Loucy (cell line): Measurements from ENCODE around the gene ADARB1.
A peak's percentile ranks its signal among the peaks of the same experiment; 100 is the strongest.

ENCODE experiments used
- H2AFZ ChIP-seq: fragments of 200-600 bp; sonication (generic); 2 replicates; pipeline ENCODE4 v1.6.0; 2016; ENCODE audit warnings: antibody characterized with exemption, mild to moderate bottlenecking, low read length, moderate library complexity
- H3F3A ChIP-seq: fragments of 200-600 bp; 2 replicates; pipeline ENCODE4 v1.6.0; 2016; ENCODE audit warnings: antibody characterized with exemption, low read depth, mild to moderate bottlenecking
- H3K27me3 ChIP-seq: fragments of 200-600 bp; sonication (generic); 2 replicates; pipeline ENCODE4 v1.6.1; 2014; ENCODE audit warnings: low read length, mild to moderate bottlenecking; ENCODE audit not compliant: insufficient read depth, poor library complexity, severe bottlenecking
- H3K36me3 ChIP-seq: fragments of 200-600 bp; sonication (generic); 2 replicates; pipeline ENCODE4 v1.6.1; 2016; ENCODE audit warnings: low read length; ENCODE audit not compliant: insufficient read depth
- H3K4me1 ChIP-seq: fragments of 200-600 bp; sonication (generic); 2 replicates; pipeline ENCODE4 v1.5.1; 2014; ENCODE audit warnings: low read length, mild to moderate bottlenecking; ENCODE audit not compliant: insufficient read depth, poor library complexity, severe bottlenecking
- H3K4me2 ChIP-seq: fragments of 200-600 bp; sonication (generic); 2 replicates; pipeline ENCODE4 v1.6.0; 2014; ENCODE audit warnings: antibody characterized with exemption, low read length, low read depth, mild to moderate bottlenecking; ENCODE audit not compliant: poor library complexity, severe bottlenecking
- H3K4me3 ChIP-seq: fragments of 200-600 bp; sonication (generic); 2 replicates; pipeline ENCODE4 v1.5.1; 2014; ENCODE audit warnings: low read length, mild to moderate bottlenecking, mixed read lengths; ENCODE audit not compliant: poor library complexity, severe bottlenecking
- H3K79me2 ChIP-seq: fragments of 200-600 bp; sonication (generic); 2 replicates; pipeline ENCODE4 v1.6.1; 2014; ENCODE audit warnings: low read length; ENCODE audit not compliant: insufficient read depth
- H3K9ac ChIP-seq: fragments of 200-600 bp; sonication (generic); 2 replicates; pipeline ENCODE4 v1.6.0; 2014; ENCODE audit warnings: mild to moderate bottlenecking, low read depth, low read length, moderate library complexity; ENCODE audit not compliant: poor library complexity, severe bottlenecking
- H3K9me2 ChIP-seq: fragments of 200-600 bp; sonication (generic); replicated peaks from 2 replicates; pipeline ENCODE4 v1.6.1; 2016; ENCODE audit warnings: low read depth, low read length, mixed read lengths
- H3K9me3 ChIP-seq: fragments of 200-600 bp; sonication (generic); 2 replicates; pipeline ENCODE4 v1.6.1; 2014; ENCODE audit warnings: mild to moderate bottlenecking, antibody characterized with exemption, low read length, low read depth; ENCODE audit not compliant: insufficient read depth
- H4K20me1 ChIP-seq: fragments of 200-600 bp; sonication (generic); 2 replicates; pipeline ENCODE4 v1.6.0; 2014; ENCODE audit warnings: antibody characterized with exemption, low read length, mild to moderate bottlenecking; ENCODE audit not compliant: insufficient read depth, poor library complexity, severe bottlenecking
- CTCF ChIP-seq: fragments of 200-600 bp; sonication (generic); conservative IDR thresholded peaks from 2 replicates; pipeline ENCODE4 v1.5.1; 2014; ENCODE audit warnings: mild to moderate bottlenecking, antibody characterized with exemption, low read length
- EZH2phosphoT487 ChIP-seq: fragments of 200-600 bp; IDR thresholded peaks from 2 replicates; pipeline ENCODE4 v1.6.1; 2018; ENCODE audit warnings: antibody characterized with exemption, mild to moderate bottlenecking, moderate library complexity, borderline replicate concordance

Gene ADARB1

GRCh38 chr21:45151445-45152160 is 77.2 kb downstream of the ADARB1 start:
- Histone ChIP-seq H3K9me3 (no peaks in the 10 kb centered on the region), H2AFZ (no peak overlapping the region), H3F3A (no peaks in the 10 kb centered on the region; the same call in 1 of the 2 replicates), H3K36me3 (no peaks in the 10 kb centered on the region), H4K20me1 (peaks cover 20% of the 10 kb centered on the region), H3K4me3 (peak overlapping the region; percentile 34), H3K4me1 (peaks cover 45% of the 10 kb centered on the region), H3K27me3 (no peaks in the 10 kb centered on the region), H3K9me2 (no peaks in the 10 kb centered on the region), H3K4me2 (peak overlapping the region; percentile 75), H3K79me2 (no peaks in the 10 kb centered on the region), H3K9ac (peak overlapping the region; percentile 49)
- no peak for TF ChIP-seq EZH2phosphoT487
- TF ChIP-seq CTCF = no peak

GRCh38 chr21:45152265-45152746 is 77.9 kb downstream of the ADARB1 start:
- Histone ChIP-seq H3K9me2 (no peaks in the 10 kb centered on the region), H3K9me3 (no peaks in the 10 kb centered on the region), H3K36me3 (no peaks in the 10 kb centered on the region), H3K4me3 (peak overlapping the region; percentile 62), H3K4me2 (peak overlapping the region; percentile 75), H3K79me2 (no peaks in the 10 kb centered on the region), H3F3A (no peaks in the 10 kb centered on the region; the same call in 1 of the 2 replicates), H3K27me3 (no peaks in the 10 kb centered on the region), H3K4me1 (peaks cover 42% of the 10 kb centered on the region), H4K20me1 (peaks cover 22% of the 10 kb centered on the region), H3K9ac (peak overlapping the region; percentile 49), H2AFZ (no peak overlapping the region)
- TF ChIP-seq CTCF (peak; percentile 74), EZH2phosphoT487 (no peak)

GRCh38 chr21:45153358-45154318 is 79.3 kb downstream of the ADARB1 start:
- no peak overlapping the region for H2AFZ ChIP-seq
- no peaks in the 10 kb centered on the region for H3K9me2 ChIP-seq
- H4K20me1 ChIP-seq = peaks cover 24% of the 10 kb centered on the region
- no peaks in the 10 kb centered on the region for H3K79me2 ChIP-seq
- H3F3A ChIP-seq = no peaks in the 10 kb centered on the region; the same call in 1 of the 2 replicates
- TF ChIP-seq CTCF (no peak), EZH2phosphoT487 (no peak; the same call in none of the 2 replicates)
- H3K9ac ChIP-seq = peak overlapping the region; percentile 21
- no peaks in the 10 kb centered on the region for H3K27me3 ChIP-seq
- peak overlapping the region; percentile 62 for H3K4me3 ChIP-seq
- H3K4me2 ChIP-seq = peak overlapping the region; percentile 75
- no peaks in the 10 kb centered on the region for H3K36me3 ChIP-seq
- H3K9me3 ChIP-seq = no peaks in the 10 kb centered on the region
- H3K4me1 ChIP-seq = peaks cover 41% of the 10 kb centered on the region
